WI38 (cell line): ENCODE data around the gene MRPL42.

ENCODE experiments used
- H3K4me3 ChIP-seq: 2 replicates; pipeline ENCODE4 v1.5.1; 2011; ENCODE audit warnings: low read depth, mild to moderate bottlenecking, control low read depth, low read length
- CTCF ChIP-seq: IDR thresholded peaks from 2 replicates; pipeline ENCODE4 v1.5.1; 2012; ENCODE audit warnings: low read depth, mild to moderate bottlenecking, control low read depth, low read length

The MRPL42 gene

GRCh38 chr12:93500667-93501066, 33.4 kb downstream of the MRPL42 start:
- TF ChIP-seq CTCF = no peak
- no peak overlapping the region for H3K4me3 ChIP-seq

DNA sequence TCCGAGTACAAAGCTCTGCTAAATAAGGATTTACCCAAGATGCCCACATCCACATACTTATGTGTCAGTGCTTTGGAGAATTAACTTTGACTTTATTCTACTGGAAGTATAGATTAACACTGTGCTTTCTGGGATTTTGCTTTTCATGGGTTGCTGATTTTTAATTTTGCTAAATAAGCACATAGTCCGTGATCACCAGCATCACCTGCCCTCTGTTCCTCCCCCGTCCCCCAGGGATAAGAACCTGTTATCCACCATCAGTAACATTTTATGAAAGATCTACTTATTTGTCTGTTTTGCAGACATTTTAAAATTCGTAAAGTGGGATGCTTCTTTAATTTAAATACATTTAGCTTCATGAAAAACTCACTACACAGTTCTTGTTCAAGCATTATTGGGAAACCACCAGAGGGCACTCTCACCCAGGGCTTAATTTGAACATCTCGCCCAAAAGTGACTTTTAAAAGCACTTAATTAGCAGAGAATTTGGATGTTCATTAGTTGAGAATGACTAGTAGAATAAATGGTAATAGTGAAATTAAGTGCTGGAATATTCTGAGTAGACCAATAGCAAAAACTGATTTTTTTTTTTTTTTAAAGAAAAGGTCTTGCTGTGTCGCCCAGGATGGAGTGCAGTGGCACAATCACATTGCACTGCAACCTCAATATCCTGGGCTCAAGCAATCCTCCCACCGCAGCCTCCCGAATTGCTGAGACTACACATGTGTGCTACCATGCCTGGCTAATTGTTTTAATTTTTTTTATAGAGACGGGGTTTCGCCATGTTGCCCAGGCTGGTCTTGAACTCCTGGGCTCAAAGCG, 35.7 kb downstream of the MRPL42 start:
- no peak overlapping the region for H3K4me3 ChIP-seq
- TF ChIP-seq CTCF = peak; percentile 52

DNA sequence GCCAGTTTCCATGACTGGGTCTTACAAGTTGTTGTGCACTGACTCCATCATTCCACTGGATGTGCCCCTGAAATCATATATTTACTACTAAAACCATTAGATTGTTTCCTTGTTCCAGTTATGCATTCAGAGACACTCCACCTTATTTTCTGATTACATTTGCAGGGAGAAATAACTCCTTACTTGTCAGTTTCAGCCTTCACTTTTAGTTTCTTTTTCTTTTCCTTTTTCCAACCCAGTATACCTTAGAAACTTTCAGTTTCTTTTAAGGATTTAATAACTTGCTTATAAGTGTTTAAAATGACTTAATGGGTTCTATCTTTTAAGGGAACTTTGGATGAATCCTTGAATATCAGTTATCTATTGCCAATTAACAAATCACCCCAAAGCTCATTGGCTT, 39.9 kb downstream of the MRPL42 start:
- no peak overlapping the region for H3K4me3 ChIP-seq
- no peak for TF ChIP-seq CTCF

- no peak overlapping the region for H3K4me3 ChIP-seq
- no peak for TF ChIP-seq CTCF
These were observed 42.2 kb downstream of the MRPL42 start for GRCh38 chr12:93509506-93509905.

DNA sequence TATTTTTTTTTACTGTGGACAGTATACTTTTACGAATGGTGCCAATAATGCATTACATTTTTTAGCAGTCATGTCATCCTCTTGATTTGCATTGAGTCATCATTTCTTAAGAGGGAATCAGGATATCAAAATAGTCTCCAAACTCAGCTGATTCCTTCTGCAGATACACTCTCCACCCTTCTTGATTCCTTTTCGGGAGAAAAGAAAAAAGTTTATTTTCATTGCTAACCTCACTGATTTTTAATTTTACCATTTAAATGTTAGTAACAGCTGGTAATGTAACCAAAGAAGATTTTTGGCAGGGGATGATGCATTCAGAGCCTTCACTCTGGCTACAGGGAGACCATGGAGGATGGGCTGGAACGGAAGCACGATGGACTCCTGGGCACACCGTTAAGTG, 47.5 kb downstream of the MRPL42 start:
- no peak overlapping the region for H3K4me3 ChIP-seq
- no peak for TF ChIP-seq CTCF

DNA sequence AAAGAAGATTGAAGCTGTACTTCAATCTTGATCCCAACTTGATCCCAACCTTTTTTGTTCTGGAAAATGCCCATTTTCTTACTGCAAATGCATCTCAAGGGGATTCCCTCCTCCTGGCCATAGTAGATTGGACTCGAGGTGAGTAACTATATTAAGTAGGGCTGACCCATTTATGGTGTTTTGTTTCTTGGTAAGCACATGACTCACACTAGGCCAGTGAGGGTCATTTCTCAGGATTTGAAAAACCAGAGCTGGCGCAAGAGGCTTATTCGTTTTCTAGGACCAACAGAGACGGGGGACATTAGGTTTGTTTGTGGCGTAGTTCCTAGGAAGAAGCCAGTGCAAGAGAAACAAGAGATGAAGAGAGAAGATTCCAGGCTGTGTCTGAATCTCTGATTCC, 51.4 kb downstream of the MRPL42 start:
- no peak for TF ChIP-seq CTCF

GRCh38 chr12:93519859-93520258, 52.5 kb downstream of the MRPL42 start:
- H3K4me3 ChIP-seq = no peak overlapping the region
- TF ChIP-seq CTCF = no peak

More for the DNA sequence above, 51.4 kb downstream of the MRPL42 start:
- H3K4me3 ChIP-seq = no peak overlapping the region
